ENCODE measurements around the gene NEO1.

Gene NEO1

DNA sequence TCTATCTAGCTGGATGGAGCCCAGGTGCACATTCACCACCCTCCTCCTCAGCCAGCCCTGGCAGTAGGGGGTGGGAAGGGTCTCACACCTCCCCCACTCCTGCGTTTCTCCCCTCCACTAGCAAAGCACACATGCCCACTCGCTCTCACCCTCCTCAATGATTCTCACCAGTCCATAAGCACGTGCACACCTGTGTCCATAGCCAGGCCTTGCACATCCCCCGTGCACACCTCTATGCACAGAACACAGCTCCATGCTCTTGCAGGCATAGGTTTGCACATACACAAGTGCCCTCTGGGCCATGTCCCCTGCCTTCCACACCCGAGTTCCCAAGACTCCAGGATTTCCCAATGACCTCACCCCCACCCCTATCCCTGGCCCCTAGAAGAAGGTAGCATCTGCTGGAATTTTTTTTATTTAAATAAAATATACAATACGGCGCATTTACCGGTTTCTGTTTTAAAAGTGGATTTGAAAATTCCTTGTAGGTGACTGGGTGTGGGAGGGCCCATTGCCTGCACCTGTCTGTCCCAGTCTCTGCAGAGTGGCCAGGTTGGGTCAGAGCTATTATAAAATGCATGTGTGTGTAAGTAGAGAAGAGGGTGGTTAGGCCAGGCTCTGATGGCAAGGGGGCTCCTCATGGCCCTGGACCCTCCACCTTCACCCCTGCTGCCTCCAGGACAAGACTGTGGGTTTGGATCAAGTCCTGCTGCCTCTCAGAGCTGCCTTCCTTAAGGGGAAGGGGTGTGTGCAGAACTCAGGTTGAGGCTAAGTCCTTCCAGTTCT lies 267.4 kb downstream of the NEO1 start:
- no peak for DNase-seq

DNA sequence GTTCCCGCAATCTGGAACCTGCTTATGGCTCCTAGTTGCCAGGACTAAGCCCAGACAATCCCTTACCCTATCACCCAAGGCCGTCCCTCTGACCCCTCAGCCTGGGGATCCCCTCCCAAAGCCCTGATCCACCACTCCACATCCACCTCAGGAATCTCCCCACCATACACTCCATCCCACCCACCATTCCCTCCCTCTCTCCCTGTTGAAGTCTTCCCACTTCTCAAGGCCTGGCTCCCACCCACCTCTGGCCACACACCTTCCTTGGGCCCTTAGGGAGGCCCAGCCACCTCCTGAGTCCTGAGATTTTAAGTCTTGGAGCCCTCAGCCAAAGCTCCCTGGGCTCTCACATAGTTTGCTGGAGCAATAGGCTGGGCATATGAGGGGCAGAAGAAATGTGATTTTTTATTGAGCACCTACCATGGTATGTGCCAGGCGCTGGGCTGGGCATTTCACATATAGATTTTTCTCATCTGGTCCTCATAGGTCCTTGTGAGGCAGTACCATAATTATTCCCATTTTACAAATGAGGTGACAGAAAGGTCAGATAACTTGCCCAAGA lies 268.4 kb downstream of the NEO1 start:
- no peak for DNase-seq

DNA sequence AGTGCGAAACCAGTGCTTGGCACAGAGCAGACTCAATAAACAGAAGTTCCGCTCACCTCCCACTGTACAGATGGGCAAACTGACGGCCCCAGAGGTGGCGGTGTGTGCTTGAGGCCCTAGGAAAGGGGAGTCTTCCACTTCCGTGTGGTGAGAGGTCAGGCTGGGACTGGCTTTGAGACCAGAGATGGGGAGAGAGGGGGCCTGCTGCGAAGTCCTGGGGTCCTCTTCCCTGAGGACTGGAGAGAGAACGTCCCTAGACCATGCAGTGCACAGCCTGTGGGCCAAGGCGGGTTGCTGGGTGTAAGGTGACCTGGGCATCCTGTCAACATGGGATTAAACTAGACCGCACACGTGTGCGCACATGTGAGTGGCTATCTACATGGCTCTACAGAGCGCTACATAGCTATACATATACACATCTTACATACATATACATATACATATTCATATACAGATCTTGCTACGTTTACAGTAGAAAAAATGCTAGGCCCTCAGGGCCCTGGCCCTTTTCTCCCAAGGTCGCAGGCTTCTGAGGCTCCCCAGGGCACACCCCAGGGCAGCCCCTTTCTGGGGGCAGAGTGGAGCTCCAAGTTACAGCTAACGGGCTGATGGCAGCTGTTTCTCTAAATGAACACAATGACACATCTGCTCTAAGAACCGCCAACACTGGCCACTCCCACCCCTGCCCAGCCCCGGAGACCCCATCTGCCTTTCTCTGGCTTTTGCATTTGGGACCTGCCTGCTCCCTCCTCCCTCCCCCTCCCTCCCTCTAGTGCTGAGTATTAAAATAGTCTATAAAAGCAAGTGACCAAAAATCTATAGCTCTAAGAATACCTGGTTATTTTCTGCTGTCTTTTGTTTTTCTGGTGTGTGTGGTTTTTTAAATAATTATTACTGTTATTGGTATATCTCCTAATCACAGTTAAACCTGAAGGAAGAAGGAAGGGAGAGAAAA lies 269.5 kb downstream of the NEO1 start:
- no peak for DNase-seq

DNA sequence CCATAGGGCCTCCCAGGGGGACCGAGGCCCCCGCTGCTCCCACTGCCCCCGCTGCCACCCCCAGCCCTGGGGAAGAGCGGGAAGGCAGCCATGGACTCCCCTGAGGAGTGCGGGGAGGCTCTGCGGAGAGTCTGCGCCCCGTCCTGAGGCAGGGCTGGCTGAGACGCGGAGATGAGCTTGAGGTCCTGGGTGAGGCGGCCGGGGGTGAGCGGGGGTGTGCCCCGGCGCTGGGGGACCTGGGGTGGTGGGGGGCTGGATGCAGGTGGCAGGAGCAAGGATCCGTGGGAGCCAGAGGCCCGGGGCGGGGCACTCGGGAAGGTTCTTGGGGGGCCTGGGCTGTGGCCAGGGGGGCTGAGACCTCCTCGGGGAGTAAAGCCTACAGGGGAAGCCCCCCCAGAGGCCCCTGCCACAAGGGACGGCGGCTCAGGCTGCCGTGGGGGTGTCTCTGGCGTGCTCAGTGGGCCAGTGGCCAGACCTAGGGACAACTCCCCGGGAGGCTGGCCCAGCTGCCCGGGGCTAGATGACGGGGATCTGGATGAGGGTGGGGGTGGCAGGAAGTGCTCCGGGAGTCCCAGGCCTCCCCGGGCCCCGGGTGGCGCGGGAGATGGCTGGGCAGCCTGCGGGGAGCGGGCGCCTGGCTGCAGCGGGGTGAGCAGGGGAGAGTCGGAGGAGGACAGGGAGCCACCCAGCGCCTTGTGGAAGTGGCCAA lies 270.6 kb downstream of the NEO1 start:
- DNase-seq = no peak

DNA sequence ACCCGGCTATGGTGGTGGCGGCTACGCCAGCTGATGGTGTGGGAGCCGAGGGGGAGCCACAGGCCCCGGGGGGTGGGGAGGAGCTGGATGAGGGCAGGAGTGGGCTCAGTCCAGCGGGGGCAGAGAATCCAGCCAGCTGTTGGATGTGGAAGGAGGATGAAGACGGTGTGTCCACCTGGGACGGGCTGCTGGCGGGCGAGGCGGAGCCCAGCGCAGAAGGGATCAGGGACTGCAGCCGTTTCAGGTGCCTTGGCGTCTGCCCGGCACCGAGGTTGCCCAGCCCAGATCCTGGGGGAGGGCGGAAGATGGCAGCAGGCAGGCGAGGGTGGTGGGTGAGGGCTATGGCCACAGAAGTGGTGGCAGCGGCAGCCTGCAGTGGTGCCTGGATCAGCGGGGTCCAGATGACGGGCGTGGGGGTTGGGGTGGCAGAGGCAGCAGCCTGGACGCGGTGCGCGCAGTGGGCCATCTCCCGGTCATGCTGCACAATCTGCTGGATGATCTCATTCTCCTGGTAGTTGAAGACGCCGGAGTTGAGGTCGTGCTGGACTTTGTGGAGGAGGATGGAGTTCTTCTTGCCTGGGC lies 271.2 kb downstream of the NEO1 start:
- DNase-seq = no peak

DNA sequence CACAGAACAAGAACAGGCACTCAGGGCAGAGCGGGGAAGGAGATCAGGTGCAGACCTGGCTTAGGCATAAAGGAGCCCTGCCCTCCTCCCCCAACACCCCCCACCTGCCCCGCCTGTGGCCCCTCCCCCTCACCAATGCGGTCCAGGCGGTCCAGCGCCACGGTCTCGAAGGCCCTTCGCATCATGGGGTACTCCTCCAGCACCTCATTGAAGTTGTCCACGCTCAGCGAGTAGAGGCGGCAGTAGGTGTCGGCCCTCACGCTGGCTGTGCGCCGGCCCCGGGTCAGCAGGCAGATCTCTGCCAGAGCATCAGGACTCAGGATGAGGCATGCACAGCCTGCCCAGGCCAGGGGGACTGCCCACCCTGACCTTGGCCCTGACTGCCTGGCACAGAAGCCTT lies 271.7 kb downstream of the NEO1 start:
- DNase-seq = no peak

DNA sequence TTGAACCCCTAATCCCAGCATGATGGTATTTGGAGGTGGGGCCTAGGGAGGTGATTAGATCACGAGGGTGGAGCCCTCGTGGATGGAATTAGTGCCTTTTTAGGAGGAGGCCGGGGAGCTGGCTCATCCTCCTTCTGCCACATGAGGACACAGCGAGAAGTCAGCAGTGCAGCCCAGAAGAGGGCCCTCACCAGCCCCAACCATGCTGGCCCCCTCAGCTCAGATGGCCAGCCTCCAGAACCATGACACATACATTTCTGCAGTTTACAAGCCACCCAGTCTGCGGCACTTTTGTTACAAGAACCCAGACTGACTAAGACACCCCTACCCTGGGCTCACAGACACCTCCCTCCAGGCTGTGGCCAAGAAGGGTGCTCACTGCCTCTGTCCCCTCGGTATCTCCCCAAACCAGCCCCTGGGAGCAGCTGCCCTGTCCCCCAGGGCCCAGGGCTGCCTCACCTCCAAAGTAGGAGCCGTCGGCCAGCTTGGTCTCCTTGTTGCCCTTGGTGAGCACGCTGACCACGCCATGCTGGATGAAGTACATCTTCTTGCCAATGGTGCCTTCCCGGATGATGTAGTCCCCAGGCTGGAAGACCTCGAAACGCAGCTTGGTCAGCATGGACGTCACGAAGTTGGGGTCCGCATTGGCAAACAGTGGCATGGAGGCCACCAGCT lies 272.4 kb downstream of the NEO1 start:
- DNase-seq = no peak

DNA sequence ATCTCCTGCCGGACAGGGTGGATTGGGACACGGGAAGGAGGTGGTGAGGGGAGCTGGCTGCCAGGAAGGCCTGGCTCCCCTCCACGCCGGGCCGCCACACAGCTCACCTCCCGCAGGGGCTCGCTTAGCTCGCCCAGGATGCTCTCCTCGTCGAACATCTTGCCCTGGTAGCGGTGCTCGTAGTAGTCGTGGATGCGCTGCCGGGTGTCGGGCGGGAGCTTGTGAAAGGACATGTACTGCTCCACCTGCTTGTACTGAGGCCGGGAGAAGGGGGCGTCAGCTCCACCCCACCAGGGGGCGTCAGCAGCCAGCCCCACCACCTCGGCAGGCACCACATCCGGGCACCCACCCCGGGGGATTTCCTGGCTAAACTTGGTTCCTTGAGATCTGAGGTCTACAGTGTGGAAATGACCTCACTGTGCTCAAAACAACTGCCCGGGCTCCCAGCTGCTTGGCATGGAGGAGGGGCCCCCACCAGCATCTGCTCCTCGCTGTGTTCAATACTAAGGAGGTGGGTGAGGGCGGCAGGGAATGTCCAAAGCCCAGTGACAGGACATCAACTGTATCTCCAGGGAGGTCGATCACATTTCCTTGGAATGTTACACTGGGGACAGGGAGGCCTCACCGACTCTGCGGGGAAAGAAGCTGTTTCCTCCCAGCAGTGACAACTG lies 273.1 kb downstream of the NEO1 start:
- no peak for DNase-seq

DNA sequence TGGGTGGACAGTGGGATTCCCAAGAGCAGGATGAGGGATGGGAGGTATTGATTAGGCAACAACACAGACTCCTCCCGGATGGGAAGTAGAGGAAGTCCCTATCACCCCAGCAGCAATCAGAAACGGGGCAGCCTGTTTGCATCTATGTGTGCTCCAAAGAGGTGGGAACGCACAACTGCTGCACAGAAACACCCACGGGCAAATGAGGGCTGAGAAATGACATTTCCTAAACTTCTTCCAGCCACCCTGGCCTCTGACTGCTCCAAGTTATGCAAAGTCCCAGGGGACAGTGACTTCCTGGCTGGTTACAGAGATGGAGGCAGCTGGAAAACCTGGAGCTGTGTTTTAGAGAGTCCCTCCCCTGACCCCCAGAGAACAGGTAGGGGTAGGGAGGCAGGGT lies 273.9 kb downstream of the NEO1 start:
- DNase-seq = no peak

DNA sequence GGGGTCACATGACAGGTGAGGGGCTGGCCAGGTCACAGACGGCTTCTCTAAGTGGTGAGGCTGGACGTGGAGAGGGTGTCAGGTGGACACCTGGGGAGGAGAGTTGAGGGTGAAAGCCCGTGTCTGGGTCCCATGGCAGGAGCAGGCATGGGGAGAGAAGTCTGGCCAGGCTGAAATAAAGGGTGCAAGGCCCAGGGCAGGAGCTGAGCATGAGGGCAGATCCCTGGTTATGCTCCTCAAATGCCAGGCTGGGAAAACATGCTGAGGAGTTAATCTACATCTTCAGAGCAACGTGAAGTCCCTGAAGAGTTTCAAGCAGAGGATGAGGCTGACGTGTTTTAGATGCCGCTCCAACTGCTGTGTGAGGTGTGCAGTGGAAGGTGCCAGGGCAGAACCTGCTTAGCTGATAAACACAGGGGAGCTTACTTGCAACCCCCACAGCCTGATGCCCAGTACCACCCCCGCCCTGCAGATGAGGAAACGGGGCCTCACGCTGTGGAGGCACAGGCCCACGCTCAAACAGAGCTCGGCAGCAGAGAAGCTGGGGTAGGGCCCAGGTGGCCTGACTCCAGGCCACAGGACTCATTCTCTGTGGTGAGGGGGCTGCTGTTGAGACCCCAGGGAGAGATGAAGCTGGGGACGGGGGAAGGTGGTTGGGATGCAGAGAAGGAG lies 276.0 kb downstream of the NEO1 start:
- DNase-seq = no peak

DNA sequence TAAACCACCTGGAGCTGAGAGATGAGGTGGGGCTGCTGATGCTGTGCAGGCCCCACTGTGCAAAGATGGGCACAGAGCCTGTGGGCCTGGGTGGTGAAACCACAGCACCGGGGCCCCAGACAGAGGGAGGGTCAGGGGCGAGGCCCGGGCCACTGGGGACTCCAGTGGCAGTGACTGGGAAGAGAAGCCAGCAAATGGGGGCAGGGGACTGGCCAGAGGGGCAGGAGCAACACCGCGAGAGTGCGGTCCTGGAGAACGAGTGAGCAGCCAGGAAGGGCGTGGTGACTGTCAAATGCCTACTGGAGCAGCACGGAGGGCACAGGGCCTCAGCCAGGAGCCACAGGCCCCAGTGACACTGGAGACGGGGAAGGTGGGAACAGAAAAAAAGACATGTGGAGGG lies 276.7 kb downstream of the NEO1 start:
- DNase-seq = no peak

DNA sequence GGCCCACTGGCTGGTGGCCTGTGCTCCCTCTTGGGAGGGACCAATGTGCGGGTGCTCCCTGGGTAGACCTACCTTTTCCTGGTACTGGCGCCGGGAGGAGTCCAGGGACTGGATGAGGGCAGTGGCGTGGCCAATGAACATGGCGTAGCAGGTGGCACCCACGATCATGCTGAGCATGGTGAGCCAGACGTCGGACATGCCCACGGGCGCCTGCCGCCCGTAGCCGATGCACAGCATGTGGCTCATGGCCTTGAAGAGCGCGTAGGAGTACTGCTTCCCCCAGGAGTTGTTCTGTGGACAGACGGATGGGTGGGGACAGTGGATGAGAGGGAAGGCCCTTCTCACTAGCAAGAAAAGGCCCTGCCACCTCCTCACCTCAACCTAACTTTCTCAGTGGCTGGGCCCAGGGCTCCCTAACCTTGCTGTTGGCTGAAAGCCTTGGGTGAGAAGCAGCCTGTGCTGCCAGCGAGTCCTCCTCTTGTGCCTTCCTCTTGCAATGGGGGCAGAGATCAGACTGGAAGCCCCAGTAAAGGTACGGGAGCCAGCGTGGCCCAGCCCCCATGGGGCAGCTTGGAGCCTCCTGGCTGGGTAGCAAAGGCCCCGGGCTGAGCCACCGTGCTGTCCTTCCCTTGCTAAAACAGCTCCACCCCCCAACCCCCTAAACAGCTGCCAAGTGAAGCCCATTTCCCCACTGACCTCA lies 277.4 kb downstream of the NEO1 start:
- DNase-seq = no peak

DNA sequence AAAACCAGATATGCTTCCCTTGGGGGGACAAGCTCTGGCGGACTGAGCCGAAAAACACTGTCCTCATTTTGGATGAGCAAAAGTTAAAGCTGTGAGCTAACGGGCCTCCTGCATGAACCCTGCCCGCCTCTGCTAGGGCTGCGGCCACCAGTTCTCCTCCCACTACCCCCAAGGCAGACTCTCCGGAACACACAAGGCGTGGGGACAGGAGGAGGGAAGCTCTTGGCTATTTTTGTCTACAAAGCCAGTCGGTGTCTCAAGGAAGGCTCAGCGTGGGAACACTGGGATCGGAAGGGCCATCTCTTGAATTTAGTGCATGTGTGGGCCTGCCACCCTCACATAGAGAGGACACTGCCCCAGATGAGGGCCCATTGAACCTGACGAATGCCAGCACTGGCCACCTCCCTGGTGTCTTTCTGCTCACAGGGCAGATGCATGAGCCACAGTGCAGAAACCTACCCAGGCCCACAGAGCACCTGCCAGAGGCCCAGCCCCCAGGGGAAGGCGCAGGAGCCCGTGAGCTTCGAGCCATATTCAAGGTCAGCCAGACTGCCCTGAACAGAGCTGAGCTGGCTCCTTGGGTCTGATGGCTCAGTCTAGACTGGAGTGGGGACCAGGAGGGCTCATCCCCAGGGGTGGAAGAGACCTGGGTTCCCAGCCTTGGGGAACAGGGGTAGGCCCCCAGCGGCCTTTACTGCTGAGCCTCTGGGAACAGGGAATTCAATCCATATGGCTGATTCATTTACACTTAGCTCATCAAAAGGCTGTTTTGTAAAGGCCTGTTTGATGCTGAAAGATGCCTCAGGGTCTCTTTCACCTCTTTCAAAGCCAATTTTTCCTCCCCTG lies 278.2 kb downstream of the NEO1 start:
- DNase-seq = no peak

DNA sequence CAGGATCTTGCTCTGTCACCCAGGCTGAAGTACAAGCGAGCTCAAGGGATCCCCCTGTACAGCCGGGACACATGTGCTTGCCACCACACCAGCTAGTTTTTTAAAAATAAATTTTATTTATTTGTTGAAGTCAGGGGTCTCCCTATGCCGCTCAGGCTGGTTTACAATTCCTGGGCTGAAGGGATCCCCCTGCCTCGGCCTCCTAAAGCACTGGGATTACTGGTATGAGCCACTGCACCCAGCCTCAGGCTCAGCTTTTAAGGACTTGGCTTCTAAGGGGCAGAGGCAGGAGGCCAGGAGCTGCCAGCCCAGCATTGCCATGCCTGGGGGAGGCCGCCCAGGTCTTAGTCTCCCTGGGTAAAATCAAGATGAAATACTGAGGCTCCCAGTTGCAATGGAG lies 279.2 kb downstream of the NEO1 start:
- no peak for DNase-seq

DNA sequence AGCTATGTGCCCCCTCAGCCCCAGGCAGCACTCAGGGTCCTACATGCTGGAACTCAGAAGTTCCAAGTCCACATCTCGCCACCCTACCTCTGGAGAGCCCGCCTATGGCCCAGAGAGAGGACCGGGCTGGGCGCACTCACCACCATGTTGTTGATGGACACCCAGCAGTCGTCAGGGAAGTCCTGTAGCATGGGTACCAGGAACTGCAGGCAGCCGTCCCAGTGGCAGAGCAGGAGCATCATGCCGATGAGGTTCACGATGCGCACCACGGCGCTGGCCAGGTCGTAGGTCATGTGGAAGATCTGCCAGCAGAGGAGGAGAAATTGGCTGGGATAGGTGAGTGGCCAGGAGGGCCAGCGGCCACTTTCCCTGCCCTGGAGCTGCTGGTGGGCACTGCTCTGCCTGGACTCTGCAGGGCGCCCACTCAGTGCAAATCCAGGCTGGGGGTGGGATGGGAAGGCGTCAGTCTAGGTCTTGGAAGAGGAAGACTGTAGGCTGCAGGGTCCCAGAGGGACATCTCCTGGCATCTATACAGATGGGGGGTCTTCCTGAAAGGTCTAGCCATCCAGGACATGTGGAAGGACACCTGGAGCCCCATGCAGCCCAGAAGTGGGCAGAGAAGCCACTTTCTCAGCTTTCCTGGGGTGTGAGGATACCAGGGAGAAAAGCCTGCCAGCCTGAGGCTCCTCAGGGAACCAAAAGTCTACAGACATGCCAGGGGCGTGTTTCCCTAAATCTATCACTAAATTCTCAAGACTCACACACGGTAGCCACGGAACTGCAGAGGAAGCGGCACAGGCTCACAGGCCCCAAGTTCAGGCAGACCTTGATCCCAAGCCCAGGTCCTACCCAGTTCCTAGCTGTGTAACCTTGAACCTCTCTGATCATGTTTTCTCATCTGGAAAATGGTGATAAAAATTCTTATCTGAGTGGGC lies 280.0 kb downstream of the NEO1 start:
- DNase-seq = no peak

DNA sequence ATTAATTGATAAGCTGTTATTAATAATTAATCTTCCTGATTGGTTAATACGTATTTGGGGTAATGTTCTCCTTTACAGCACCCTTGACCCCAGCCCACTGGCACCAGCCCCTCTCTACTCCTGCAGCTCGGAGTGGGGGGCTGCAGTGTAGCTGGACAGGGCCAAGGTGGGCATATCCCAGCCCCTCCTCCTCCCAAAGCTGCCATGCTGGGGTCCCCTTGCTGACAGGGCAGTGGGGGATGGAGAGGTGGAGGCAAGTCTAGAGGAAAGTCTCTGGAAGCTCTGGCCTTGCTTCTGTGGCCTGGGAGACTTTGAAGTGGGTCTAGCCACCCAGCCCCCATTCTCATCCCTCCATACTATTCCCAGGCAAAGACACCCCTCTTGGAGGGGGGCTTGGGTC lies 280.7 kb downstream of the NEO1 start:
- no peak for DNase-seq

DNA sequence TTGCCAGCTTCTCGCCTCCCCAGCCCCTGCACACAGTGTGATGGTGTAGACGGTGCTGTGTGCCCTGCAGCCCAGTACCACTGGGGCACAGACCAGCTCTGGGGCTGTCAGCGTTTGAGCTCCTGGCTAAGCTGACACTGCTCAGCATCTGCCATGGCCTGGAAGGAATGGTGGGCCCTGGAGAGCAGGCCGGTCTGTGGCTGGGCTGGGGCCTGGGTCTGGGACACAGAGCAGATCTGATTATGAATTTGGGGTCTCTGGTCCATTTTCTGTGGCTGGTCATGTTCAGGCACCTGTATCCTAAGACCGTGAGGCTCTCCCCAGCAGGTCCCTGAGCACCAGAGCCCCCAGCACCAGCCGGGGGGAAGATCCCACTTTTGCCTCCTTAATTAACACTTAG lies 281.8 kb downstream of the NEO1 start:
- DNase-seq = no peak

DNA sequence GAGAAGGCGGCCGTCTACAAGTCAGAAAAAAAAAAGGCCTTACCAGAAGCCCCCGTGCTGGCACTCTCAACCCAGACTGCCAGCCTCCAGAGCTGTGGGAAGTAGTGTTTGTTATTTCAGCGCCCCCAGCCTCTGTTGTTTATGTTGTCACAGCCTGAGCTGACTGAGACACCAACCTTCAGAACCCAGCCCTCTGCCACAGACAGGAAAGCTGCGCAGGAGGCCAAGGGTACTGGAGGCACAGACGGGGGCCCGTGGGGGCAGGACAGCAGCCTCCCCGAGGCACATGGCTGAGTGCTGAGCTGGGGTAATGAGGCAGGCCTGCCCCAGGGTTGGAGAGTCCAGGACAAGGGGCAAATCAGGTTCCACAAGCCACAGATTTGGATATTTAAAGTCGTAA lies 282.8 kb downstream of the NEO1 start:
- no peak for DNase-seq

Data from inflammatory macrophage treated with lipopolysaccharide for 4 hours (primary cell).